Fibroblast of gingiva (primary cell): ENCODE results near the gene ULK4.
"Not testable (repeated sequence)": the region's sequence is repeated elsewhere in the genome, so short reads cannot be mapped to it uniquely, and the experiment has no call there.

Source experiments
- DNase-seq: peaks from one replicate; pipeline ENCODE4 v3.0.0-alpha.2; 2011; ENCODE audit warnings: low read depth

ULK4 gene

DNA sequence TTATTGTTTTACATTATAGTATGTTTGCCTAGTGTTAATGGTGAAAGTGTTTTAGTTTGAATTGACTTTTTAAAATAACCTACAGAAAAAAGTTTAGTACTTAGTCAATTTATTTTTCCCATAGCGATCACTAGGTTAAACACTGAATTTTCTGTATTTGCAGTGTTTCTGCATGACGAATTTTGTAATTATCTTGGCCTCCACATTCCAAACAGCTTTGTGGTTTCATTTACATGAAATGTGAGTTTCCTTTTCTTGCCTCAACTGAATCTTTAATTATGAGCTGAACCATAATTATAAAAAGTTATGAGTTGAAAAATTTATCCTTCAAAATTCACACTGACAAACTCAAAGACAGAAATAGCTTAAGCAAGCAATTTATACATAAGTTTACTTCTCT, 527.1 kb downstream of the ULK4 start:
- peak; percentile 13 for DNase-seq

DNA sequence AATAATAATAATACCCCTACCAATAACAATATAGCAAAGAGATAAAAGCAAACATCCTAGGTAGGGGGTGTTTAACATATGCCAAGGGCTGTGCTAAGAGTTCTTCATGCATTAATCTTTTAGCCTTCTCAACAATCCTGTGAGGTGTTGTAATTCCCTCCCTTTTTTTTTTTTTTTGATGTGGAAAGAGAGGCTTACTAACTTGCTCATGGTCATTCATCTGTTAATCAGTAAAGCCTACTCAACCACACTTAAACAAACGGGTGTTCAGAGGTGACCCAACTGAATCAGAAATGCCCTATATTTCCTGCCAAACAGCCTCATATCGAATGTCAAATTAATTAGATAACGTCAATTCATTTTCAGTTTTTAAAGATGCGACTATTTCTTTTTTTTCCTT, 530.5 kb downstream of the ULK4 start:
- DNase-seq = no peak

DNA sequence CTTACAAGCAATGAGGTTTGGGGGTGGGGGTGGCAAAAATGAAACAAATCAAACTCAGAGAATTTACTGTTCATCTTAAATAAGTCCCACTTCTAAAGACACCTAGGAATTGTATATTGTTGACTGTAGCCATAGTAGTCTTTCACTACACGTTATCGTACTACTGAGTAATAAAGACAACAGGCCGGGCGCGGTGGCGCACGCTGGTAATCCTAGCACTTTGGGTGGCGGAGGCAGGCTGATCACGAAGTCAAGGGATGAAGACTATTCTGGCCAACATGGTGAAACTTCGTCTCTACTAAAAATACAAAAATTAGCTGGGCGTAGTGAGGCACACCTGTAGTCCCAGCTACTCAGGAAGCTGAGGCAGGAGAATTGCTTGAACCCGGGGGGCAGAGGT, 531.0 kb downstream of the ULK4 start:
- DNase-seq = no peak

DNA sequence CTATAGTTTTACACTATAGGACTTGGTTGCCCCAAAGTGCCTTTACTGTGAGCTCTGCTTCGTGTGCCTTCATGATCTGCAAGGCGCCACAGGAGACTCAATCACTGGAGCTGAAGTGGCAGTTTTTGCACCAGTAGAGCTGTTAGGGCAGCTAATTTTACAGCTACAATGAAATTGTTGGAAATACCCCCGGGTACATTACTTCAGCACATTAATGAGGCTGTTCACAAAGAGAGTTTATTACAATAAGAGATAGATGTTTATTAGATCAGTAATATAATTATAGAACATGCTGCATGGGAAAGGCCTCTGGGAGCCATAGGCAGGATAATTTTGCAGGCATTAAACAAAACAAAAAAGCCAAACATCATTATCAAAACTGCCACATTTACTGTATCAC, 531.5 kb downstream of the ULK4 start:
- no peak for DNase-seq

DNA sequence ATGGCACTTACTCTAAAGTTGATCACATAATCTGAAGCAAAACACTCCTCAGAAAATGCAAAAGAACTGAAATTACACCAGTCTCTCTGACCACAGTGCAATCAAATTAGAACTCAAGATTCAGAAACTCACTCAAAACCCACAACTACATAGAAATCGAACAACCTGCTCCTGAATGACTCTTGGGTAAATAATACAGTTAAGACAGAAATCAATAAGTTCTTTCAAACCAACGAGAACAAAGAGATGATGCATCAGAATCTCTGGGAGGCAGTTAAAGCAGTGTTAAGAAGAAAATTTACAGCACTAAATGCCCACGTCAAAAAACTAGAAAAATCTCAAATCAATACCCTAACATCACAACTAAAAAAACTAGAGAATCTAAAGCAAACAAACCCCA, 535.4 kb downstream of the ULK4 start:
- DNase-seq = no peak

DNA sequence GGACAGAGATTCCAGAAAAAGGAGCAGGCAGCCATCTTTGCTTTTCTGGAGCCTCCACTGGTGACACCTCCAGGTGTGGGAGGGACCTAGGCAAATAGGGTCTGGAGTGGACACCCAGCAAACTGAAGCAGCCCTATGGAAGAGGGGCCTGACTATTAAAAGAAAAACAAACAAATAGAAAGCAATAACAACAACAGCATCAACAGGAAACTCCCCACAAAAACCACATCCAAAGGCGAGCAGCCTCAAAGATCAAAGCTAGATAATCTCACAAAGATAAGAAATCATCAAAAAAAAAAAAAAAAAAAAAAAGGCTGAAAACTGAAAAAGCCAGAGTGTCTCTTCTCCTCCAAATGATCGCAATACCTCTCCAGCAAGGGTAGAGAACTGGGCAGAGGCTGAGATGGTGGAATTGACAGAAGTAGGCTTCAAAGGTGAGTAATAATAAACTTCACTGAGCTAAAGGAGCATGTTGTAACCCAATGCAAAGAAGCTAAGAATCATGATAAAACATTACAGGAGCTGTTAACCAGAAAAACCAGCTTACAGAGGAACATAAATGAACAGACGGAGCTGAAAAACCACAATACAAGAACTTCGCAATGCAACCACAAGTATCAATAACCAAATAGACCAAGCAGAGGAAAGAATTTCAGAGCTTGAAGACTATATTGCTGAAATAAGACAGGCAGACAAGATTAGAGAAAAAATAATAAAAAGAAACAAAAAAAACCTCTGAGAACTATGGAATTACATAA, 537.2 kb downstream of the ULK4 start:
- no peak for DNase-seq

DNA sequence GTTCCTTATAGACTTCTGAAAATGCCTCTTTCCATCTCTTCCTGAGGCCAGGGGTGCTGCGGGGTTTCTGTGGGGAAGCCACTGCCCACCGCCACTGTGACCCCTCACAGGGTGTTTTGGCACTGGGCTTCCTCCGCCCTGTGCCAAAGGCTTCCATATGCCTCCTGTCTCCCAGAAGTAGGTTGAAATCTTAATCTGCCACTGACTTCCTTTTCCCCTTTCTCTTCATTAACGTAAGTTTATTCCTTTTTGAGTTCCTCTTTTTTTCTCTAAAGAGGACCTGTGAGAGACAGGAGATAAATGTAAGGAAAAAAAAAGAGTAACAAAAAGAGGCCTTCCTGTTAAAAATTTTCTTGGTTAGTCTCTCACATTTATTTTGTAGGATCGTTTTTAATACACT, 542.1 kb downstream of the ULK4 start:
- no peak for DNase-seq

DNA sequence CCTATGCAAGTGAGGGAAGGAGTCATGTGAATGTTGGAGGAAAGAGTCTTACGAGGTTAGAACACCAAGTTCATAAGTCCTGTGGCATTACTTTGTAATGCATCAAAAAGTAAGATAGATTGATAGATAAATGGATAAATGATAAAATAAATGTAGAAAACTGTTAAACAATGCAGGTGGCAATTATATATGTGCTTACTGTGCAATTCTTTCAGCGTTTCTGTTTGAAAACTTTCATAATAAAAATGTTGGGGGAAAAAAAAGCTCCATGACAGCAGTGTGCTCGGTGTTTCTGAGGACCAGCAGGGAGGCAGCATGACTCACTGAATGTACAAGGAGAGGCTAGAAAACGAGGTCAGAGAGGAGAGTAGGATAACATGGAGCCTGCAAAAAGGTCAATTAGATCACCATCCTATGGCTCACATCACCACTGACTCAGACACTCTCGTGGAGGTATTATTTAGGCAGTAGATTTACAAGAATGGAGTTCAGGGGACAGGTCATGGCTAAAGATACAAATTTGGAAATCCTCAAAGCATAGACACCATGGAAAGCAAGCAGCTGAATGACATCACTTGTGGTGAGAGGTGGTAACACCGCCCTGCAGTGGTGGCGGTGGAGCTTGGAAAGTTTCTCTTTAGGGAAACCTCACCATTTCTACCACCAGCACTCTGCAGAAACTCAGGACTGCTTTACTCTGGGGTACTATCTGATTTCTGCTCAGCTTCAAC, 542.8 kb downstream of the ULK4 start:
- DNase-seq = peak; percentile 16

DNA sequence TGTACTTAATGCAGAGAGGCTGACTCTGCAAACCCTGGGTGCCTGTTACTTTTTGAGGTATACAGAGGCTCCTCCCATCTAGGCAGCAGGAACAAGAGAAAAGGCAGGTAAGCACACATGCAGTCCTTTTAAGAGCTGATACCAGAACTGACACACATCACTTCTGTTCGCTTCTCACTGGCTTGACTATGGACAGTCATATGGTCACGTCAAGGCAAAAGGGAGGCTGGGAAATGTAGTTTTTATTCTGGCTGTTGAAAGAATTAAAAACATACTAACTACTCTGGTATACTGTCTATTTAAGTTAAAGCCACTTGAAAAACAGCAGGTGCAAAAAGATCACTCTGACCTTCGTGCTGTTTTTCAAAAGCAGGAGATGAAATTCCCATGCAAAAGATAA, 544.3 kb downstream of the ULK4 start:
- DNase-seq = no peak

DNA sequence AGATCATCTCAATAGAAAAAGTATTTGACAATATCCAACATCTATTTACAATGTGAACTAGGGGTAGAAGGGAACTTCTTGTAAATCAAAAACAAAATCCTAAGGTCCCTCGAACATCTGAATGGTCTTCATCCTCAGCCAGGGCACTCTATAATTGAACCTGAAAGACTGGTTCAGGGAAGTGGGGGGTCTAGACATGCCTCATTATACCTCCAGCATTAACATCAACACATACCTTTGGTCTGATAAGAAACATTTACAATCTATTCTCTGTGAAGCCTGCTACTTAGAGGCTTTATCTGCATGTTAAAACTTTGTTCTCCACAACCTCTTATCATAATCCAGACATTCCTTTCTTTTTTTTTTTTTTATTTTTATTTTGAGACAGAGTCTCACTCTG, 550.8 kb downstream of the ULK4 start:
- no peak for DNase-seq

DNA sequence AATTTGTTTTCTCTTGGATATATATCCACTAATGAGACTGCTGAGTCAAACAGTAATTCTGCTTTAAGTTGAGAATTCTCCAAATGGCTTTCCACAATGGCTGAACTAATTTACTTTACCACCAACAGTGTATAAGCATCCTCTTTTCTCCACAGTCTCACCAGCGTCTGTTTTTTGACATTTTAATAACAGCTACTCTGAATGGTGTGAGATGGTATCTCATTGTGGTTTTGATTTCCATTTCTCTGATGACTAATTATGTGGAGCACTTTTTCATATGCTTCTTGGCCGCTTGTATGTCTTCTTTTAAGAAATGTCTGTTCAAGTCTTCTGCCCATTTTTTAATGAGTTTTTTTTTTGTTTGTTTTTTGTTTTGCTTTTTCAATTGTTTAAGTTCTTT, 556.4 kb downstream of the ULK4 start:
- DNase-seq = no peak

DNA sequence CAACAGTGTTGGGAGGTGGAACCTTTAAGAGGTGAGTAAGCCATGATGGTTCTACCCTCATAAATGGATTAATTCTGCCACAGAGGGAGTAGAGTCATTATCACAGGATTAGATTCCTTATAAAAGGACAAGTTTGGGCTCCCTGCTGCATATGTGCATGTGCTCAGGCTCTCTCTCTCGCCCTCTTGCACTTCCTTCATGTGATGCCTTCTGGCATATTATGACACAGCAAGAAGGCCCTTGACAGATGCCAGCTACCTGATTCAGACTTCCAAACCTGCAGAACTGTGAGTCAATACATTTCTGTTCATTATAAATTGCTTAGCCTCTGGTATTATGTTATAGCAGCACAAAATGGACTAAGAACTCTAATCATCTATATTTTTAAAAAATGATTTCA, 557.3 kb downstream of the ULK4 start:
- no peak for DNase-seq

DNA sequence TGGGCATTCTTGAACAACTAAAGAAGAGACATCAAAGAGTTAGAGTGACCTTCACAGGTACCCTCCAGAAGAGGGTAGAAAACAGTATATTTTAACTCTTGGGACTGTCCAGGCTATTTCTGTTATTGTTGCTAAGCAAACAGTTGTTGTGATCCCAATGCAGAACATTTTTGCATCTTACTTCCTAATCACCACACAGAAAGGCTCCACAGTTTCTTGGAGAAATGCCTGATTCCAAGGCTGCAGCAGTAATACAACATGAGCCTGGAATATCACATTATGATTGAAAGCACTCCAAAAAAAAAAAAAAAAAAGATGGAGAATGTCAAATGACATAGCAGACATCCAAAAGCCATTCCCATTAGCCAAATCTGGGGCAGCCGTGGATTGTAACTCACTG, 567.0 kb downstream of the ULK4 start:
- no peak for DNase-seq

DNA sequence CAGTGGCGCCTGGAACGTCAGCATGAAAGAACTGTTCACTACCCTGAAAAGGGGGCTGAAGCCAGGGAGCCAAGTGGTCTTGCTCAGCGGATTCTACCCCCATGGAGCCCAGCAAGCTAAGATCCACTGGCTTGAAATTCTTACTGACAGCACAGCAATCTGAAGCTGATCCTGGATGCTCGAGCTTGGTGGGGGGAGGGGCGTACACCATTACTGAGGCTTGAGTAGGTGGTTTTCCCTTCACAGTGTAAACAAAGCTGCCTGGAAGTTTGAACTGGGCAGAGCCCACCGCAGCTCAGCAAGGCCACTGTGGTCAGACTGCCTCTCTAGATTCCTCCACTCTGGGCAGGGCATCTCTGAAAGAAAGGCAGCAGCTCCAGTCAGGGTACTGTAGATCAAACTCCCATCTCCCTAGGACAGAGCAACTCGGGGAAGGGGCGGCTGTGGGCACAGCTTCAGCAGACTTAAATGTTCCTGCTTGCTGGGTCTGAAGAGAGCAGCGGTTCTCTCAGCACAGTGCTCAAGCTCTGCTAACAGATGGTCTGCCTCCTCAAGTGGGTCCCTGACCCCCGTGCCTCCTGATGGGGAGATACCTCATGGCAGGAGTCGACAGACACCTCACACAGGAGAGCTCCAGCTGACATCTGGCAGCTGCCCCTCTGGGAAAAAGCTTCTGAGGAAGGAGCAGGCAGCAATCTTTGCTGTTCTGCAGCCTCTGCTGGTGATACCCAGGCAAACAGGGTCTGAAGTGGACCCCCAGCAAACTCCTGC, 591.0 kb downstream of the ULK4 start:
- DNase-seq = not testable (repeated sequence)

DNA sequence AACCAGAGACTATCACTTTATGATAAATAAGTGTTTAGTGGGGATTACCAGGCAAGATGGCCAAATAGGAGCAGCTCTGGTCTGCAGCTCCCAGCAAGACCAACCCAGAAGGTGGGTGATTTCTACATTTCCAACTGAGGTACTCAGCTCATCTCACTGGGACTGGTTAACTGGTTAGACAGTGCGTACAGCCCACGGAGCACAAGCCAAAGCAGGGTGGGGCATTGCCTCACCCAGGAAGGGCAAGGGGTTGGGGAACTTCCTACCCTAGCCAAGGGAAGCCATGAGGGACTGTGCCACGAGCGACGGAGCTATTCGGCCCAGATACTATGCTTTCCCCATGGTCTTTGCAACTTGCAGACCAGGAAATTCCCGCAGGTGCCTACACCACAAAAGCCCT, 591.6 kb downstream of the ULK4 start:
- DNase-seq = no peak

DNA sequence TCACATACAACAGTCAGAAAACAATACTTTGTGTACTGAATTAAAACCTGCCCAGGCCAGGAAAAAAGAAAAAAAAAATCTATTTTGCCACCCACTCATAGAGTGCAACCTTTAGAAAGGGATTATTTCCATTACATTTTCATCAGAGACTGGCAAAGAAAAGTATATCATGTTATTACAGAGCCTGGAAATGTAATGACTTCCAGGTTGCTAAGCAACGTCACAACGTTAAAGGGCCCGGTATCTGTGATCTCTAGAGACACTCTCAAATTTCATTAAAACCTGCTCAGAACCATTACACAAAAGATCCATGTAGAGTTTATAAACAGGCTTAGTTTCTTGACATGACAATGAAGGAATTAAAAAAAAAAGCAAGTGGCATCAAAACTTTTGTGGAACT, 592.1 kb downstream of the ULK4 start:
- DNase-seq = no peak

DNA sequence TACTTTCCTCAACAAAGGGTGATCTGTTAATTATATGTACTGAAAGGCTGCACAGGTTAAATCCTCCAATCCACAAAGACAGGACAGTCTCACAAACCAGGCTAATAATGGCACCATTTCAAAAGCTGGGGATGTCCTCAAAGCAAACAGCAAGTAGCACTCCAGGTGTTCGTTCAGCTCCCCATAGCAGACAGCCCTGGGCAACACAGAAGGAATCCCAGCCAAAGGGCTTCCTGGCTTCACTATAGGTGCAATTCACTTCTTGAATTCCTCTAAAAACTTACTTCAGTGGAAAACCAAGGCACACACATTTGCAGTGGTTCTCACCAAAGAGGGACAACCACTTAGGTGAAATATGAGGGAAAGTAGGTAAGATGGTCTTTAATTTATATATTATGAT, 595.9 kb downstream of the ULK4 start:
- DNase-seq = no peak

DNA sequence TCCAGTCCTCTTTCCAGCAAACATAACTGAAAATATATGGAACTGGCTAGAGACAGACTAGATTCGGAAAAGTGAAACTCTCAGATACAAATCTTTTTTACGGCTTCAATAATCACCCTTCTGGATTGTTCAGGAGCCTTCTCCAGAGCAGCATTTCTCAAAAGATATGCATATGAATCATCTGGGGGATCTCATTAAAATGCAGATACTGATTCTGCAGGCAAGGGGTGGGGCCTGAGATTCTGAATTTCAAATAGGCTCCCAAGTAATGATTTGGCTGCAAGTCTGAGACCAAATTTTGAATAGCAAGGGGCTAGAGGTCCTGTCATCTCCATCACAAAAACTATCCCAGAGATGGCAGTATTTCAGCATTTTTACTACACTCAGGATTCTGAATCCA, 597.2 kb downstream of the ULK4 start:
- DNase-seq = no peak

DNA sequence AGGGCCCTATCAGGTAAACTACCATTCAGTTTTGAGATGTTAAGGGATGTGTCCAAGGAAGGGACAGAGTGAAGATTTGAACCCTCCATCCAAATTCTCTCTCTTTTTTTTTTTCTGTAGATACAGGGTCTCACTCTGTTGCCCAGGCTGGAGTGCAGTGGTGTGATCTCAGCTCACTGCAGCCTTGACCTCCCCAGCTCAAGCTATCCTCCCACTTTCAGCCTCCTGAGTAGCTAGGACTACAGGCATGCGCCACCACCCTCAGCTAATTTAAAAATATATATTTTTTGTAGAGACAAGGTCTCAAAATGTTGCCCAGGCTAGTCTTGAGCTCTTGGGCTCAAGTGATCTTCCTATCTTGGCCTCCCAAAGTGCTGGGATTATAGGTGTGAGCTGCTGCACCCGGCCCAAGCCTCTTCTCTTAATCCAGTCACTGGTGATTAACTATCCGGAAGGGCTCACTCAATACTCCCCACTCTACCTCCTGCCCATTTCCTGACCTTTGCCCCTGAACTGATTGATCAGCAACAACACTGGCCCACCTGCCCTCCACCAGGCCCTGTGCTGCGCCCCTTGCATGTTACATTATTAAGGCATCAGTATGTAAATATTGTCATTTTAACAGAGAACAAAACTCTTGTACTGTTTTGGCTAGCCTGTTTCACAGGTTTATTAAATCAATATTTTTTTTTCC, 597.9 kb downstream of the ULK4 start:
- no peak for DNase-seq

DNA sequence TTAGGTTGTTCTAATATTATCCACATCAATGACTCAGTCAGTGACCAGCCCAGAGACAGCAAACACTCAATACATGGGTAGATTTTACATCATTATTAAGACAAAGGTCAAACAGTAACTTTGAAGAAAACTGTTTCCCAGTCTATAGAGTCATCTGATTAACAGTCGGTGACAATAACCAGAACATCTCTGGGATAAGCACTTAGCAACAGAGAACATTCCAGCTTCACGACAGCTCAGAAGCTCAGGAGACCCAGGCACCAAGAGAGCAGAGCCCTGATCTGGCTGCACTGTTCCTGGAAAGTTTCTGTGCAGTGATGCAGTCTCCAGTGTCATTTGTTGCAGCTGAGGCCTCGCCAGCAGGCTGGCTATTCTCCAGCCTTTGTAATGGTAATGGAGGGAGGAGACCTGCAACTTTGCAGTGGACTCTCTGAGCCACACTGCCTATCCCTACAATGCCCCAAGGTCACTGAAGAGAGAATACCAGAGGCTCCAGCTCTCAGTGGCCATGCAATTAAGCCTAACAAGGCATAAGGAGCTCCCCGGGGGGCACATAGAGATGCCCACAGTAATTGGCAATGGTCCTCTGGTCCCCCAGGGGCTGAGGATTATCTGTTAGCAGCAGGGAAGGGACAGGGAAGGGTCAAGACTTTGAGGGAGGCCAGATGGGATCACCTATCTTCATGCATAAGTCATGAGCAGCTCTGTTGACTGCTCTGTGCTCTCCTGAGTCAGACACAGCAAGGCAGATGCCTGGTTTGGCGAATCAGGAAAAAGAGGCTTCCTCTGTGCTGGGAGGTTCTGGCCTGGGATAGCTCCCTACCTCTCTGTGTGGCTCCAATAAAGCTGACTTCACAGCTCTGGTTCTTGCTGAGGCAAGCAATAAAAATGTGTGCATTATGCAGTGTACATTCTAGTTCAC, 599.0 kb downstream of the ULK4 start:
- DNase-seq = no peak

DNA sequence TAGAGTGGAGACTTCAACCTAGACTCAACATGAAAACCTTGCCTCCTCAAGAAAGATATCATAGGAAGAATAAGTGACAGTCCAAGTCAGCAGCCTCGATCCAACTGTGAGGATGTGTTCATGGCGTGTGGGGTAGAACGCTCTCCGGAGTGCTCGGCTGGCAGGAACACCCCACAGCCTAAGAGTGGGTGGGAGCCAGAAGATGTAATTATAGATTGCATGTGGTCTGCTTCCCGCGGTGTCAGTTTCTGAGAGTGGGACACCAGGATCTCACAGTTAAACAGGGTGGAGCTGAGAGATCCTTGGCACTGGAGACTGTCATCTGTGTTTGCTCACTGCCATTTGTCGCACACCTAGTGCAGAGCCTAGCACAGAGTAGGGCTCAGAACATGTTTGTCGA, 604.6 kb downstream of the ULK4 start:
- DNase-seq = no peak
